SK-N-SH (cell line): Measurements from ENCODE around the gene NEDD1.

Experiments used
- EP300 ChIP-seq, 2 experiments: IDR thresholded peaks; 2 replicates each; pipeline versions ENCODE4 v1.4.0 to v1.6.1; 2012; ENCODE audit warnings: borderline replicate concordance in 1 of 2, low read depth in 1 of 2, low read length in 1 of 2
- JUND ChIP-seq: IDR thresholded peaks from 2 replicates; pipeline ENCODE4 v1.4.0; 2012
- NFIC ChIP-seq: IDR thresholded peaks from 2 replicates; pipeline ENCODE4 v1.4.0; 2012; ENCODE audit warnings: borderline replicate concordance
- POLR2AphosphoS5 ChIP-seq: IDR thresholded peaks from 2 replicates; pipeline ENCODE4 v1.6.1; 2012; ENCODE audit warnings: low read depth, low read length
- RAD21 ChIP-seq: IDR thresholded peaks from 2 replicates; pipeline ENCODE4 v1.6.1; 2012; ENCODE audit warnings: mild to moderate bottlenecking, low read length
- TCF12 ChIP-seq: IDR thresholded peaks from 2 replicates; pipeline ENCODE4 v1.4.0; 2012
- TF ChIP-seq, protein P1 (sequence below): fragments of 200-600 bp; sonication (generic); IDR thresholded peaks from 2 replicates; pipeline ENCODE4 v1.6.1; 2017; ENCODE audit warnings: antibody characterized with exemption, mild to moderate bottlenecking, moderate library complexity
- TF ChIP-seq, protein P2 (sequence below): IDR thresholded peaks from 2 replicates; pipeline ENCODE4 v1.4.0; 2012; ENCODE audit warnings: low read depth, borderline replicate concordance

DNA sequence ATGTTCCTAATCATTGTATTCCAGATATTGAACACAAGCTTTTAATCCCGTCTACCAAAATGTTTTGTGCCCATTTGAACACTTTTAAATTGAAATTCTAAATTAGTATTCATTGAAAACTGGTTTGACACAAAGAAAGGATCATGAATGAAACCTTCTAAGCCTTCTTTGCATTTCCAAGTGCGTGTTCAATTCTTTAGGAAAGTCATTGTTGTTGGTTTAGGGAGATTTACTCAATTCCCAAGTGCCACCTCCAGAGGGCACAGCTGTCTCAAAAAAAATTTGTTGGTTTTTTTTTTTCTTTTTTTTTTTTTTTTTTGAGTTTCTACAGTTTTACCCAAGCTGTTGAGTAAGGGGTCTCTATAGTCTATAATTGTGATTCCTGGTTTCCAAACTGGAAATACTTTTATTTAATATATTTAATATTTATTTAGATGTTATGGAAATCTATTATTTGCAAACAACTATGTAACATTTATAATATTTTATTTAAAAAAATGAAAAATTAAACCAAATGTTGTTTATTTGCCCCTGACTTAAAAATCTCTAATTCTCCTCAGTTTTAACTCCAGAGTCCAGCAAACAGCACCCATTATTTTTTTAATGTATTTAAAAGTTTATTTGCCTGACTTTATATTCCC, 79.9 kb downstream of the NEDD1 start:
- TF ChIP-seq, protein P1, sequence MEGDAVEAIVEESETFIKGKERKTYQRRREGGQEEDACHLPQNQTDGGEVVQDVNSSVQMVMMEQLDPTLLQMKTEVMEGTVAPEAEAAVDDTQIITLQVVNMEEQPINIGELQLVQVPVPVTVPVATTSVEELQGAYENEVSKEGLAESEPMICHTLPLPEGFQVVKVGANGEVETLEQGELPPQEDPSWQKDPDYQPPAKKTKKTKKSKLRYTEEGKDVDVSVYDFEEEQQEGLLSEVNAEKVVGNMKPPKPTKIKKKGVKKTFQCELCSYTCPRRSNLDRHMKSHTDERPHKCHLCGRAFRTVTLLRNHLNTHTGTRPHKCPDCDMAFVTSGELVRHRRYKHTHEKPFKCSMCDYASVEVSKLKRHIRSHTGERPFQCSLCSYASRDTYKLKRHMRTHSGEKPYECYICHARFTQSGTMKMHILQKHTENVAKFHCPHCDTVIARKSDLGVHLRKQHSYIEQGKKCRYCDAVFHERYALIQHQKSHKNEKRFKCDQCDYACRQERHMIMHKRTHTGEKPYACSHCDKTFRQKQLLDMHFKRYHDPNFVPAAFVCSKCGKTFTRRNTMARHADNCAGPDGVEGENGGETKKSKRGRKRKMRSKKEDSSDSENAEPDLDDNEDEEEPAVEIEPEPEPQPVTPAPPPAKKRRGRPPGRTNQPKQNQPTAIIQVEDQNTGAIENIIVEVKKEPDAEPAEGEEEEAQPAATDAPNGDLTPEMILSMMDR = peak; percentile 67
- TF ChIP-seq, protein P2, sequence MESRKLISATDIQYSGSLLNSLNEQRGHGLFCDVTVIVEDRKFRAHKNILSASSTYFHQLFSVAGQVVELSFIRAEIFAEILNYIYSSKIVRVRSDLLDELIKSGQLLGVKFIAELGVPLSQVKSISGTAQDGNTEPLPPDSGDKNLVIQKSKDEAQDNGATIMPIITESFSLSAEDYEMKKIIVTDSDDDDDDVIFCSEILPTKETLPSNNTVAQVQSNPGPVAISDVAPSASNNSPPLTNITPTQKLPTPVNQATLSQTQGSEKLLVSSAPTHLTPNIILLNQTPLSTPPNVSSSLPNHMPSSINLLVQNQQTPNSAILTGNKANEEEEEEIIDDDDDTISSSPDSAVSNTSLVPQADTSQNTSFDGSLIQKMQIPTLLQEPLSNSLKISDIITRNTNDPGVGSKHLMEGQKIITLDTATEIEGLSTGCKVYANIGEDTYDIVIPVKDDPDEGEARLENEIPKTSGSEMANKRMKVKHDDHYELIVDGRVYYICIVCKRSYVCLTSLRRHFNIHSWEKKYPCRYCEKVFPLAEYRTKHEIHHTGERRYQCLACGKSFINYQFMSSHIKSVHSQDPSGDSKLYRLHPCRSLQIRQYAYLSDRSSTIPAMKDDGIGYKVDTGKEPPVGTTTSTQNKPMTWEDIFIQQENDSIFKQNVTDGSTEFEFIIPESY = no peak
- no peak for TF ChIP-seq POLR2AphosphoS5
- TF ChIP-seq JUND = no peak
- no peak for TF ChIP-seq NFIC
- peak; percentile 74 for TF ChIP-seq RAD21
- no peak for TF ChIP-seq EP300 (IDR thresholded peaks at IDR 0.05; ENCODE audit: borderline replicate concordance in 1 of 2, low read depth in 1 of 2, low read length in 1 of 2)
- TF ChIP-seq TCF12 = no peak
